Skin epidermis (tissue), 12 donors: ENCODE data around the gene CROCC2.

Experiments
- H3K27ac ChIP-seq, 21 experiments: fragments of 200-600 bp; sonication (generic) in 11 of 21; one replicate each; pipeline ENCODE4 v1.5.0; 2020; ENCODE audit warnings: mild to moderate bottlenecking in 3 of 21, inconsistent platforms in 2 of 21, moderate library complexity in 2 of 21
- H3K4me3 ChIP-seq, 7 experiments: fragments of 200-600 bp; sonication (generic) in 2 of 7; one replicate each; pipeline ENCODE4 v1.5.0; 2020; ENCODE audit warnings: inconsistent platforms in 2 of 7, mild to moderate bottlenecking in 2 of 7, moderate library complexity in 1 of 7

Gene CROCC2

GRCh38 chr2:240889601-240890560 is 16.3 kb upstream of the CROCC2 start:
- H3K27ac ChIP-seq, result peak overlapping the region in 1 of 21 experiments; percentile 49
- H3K4me3 ChIP-seq, result no peak overlapping the region

DNA sequence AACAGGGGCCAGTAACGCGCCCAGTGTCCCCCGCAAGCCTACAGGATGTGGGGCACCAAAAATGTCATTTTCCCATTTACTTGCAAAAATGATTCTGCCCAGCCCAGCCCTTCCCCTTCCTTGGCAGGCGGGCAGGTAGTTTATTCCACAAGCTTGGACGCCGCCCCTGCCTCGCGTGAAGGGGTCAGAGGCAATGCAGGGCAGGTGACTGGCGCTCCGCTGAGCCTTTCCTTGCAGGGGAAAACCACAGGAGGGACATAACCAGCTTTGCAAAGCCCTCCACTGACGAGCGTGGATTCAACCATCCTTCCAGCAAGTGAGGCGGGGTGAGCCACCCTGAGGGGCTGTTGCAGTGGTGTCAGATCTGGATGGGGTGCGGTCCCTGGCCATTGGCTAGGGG is 15.4 kb upstream of the CROCC2 start:
- no peak overlapping the region for H3K27ac ChIP-seq
- no peak overlapping the region for H3K4me3 ChIP-seq

DNA sequence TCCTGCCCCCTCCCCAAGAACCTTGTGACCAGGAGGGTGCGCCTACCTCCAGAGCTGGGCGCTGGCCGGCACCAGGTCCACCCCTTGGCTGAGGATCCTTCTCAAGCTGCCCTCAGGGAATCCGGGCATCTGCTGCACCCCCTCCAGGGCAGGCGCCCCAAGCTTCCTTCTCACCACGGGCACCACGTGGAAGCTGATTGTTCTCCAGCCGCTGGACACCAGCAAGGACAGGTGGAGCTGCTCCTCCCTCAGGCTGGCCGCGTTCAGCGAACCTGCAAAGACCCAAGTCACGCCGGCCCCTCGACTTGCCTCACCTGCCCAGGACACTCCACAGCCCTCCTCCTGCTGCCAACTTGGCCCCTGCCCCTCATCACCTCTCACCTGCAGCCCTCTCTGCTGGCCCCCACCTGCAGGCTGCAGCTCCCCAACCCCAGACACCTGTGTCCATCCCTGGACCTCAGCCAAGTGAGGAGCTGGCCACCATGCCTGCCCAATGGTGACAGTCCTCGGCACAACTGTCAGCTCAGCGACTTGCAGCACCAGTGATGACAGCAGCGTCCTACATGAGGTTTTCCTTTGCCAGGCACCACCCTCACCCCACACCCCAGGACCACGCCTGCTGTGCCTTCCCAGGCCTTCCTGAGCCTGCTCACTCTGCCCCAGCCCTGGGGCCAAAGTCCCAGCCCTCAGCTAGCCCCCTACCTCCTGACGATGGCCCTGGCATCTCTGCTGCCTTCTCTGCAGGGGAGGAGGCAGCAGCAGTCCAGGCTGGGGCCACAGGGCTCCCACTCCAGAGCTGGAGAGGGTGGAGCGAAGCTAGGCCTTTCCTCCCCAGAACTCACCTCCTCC is 14.4 kb upstream of the CROCC2 start:
- no peak overlapping the region for H3K4me3 ChIP-seq
- H3K27ac ChIP-seq, result peak overlapping the region in 5 of 21 experiments; percentile 17 to 69 (median 61)

GRCh38 chr2:240892356-240892755 is 13.8 kb upstream of the CROCC2 start:
- Histone ChIP-seq H3K27ac (peak overlapping the region in 8 of 21 experiments; percentile 17 to 69 (median 46)), H3K4me3 (no peak overlapping the region)

- peak overlapping the region in 10 of 21 experiments; percentile 17 to 69 (median 46) for H3K27ac ChIP-seq
Measured at GRCh38 chr2:240892925-240893324, 13.2 kb upstream of the CROCC2 start.

GRCh38 chr2:240893363-240893844 is 12.7 kb upstream of the CROCC2 start:
- H3K4me3 ChIP-seq, result peak overlapping the region in 4 of 7 experiments; percentile 9 to 28 (median 18)
- H3K27ac ChIP-seq, result peak overlapping the region in 13 of 21 experiments; percentile 17 to 77 (median 41)

More at GRCh38 chr2:240892925-240893324, 13.2 kb upstream of the CROCC2 start:
- H3K4me3 ChIP-seq, result peak overlapping the region in 3 of 7 experiments; percentile 9 to 28 (median 14)

DNA sequence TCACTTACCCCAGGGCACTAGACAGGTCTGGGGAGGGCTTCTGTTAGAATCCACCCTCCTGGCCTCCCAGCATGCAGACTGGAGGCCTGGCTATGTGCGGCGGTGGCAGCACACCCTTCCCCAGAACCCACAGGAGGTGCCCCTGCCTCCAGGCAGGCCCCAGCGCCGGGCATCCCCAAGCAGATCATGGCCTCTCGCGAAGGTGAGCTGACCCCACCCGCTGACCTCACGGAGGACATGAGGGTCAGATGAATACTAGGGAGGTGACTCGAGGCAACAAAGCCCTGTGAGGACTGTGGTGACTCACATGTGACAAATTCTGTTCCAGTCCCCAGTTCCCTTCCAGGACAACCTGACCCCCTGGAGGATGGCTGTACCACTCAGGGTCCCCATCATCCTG is 12.1 kb upstream of the CROCC2 start:
- H3K27ac ChIP-seq, result peak overlapping the region in 14 of 21 experiments; percentile 6 to 77 (median 34)
- peak overlapping the region in 6 of 7 experiments; percentile 4 to 28 (median 15) for H3K4me3 ChIP-seq

GRCh38 chr2:240894836-240895558 is 11.1 kb upstream of the CROCC2 start:
- Histone ChIP-seq H3K27ac (peak overlapping the region in 6 of 21 experiments; percentile 17 to 77 (median 54)), H3K4me3 (peak overlapping the region; percentile 2 to 28 (median 19))

DNA sequence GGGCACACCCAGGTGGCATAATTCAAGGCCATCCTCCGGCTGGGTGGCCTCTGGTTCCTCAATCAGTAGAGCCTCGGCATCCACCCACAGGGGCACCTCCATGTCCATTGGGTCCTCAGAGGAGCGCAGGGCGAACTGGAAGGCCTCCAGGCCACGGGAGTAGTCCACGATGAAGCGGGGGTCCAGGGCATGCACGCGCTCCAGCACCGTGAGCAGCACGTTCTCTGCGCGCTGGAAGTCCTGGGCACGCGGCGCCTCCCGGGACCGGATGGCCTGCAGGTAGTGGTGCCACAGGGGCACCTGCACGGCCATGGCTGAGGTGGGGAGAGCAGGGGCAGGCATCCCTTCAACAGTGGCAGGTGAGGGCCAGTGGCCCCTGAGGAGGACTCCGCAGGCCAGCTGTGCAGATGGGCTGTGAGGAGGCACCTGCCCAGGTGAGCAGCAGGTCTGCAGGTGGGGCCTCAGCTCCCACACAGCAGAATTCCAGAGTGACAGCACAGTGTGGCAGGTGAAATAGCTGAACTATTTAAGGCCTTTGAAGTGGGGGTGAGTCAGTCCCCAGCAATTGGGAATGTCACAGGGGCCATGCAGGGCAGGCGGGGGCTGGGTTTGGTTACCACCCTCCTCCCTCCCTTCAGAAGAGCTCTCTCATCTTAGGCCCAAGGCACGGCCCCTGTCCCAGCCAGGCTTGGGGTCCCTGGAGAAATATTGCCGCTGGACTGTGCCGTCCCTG is 10.3 kb upstream of the CROCC2 start, which contains the start of gene MAB21L4:
Gene MAB21L4 (minus strand): TSS at position 501 of the 733 bp plus-strand sequence. CDS start 159 bp downstream, at position 342.
- peak within 1 kb of the TSS in 16 of 21 experiments; percentile 18 to 83 (median 68) for H3K27ac ChIP-seq
- H3K4me3 ChIP-seq, result peak within 1 kb of the TSS; percentile 2 to 28 (median 19)

GRCh38 chr2:240896394-240896793 is 9.7 kb upstream of the CROCC2 start:
- Histone ChIP-seq H3K27ac (peak overlapping the region in 16 of 21 experiments; percentile 18 to 83 (median 68)), H3K4me3 (peak overlapping the region in 6 of 7 experiments; percentile 3 to 28 (median 14))

- peak overlapping the region in 12 of 21 experiments; percentile 58 to 83 (median 71) for H3K27ac ChIP-seq
- peak overlapping the region in 1 of 7 experiments; percentile 28 for H3K4me3 ChIP-seq
Measured at GRCh38 chr2:240896871-240897692, 9.1 kb upstream of the CROCC2 start.

- no peak overlapping the region for H3K4me3 ChIP-seq
- peak overlapping the region in 19 of 21 experiments; percentile 35 to 81 (median 70) for H3K27ac ChIP-seq
Measured at GRCh38 chr2:240898108-240898730, 7.9 kb upstream of the CROCC2 start.

- peak overlapping the region in 19 of 21 experiments; percentile 6 to 81 (median 70) for H3K27ac ChIP-seq
- H3K4me3 ChIP-seq, result no peak overlapping the region
Measured at GRCh38 chr2:240898731-240899467, 7.2 kb upstream of the CROCC2 start.

DNA sequence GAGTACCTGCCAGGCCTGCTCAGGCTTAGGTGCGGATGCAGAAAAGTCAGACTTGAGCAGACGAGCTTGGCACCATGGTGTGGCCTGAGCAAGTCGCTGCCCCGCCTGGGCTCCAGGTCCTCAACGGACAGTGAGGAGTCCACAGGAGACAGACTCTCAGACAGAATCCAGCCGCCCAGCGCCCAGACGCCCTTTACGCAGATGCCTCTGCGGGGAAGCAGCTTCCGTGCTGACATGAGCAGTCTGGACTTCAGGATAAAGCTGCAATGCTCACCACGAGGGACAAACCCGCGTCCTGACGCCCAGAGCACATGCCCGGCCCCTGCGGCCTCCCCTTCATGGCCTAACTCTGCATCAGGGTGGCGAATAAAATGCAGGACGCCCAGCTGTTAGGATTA is 6.7 kb upstream of the CROCC2 start:
- no peak overlapping the region for H3K4me3 ChIP-seq
- H3K27ac ChIP-seq, result peak overlapping the region in 2 of 21 experiments; percentile 72

DNA sequence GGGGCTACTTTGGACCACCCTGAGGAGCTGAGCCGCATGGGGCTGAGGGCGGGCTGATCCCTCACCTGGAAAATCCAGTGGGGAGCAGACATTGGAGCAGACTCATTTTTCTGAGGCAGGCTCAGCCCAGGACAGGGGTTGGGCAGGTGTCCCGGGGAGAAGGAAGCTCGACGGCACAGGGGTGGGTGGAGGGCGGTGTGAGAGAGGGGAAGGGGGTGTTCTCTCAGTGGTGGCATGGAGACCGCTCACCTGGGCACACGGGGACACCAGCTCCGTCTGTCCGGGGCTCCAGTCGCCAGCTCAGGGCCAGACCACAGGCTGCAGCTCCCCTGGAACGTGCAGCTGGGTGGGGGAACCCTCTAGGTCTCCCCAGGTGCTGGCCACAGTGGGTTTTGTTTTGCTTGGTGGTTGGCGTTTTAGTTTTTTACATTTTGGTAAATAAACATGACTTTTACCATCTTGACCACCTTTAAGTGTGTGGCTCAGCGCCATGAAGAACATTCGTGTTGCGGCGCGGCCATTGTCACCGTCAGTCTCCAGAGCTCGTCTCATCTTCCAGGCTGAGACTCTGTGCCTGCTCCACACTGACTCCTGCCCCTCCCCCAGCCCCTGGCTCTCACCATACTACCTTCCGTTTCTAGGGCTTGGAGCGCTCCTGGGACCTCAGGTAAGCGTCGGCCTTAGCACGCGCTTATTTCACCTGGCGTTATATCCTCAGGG is 5.8 kb upstream of the CROCC2 start:
- H3K4me3 ChIP-seq, result no peak overlapping the region
- H3K27ac ChIP-seq, result no peak overlapping the region
